Ascending aorta (tissue), 2 donors: ENCODE data around the gene PDE8B. TPM values are rescaled to one million over a fixed set of nuclear protein-coding genes. Genes with fewer than 3 reads are reported as not detected.

ENCODE experiments used
- DNase-seq, 2 donors: peaks; one replicate each; pipeline ENCODE4 v3.0.0-alpha.2; 2019; ENCODE audit warnings: low spot score in 2 of 2
- H3K27ac ChIP-seq, 2 donors: fragments of 200-600 bp; sonication (generic); one replicate each; pipeline ENCODE4 v1.5.1; 2016 to 2017; ENCODE audit warnings: mild to moderate bottlenecking in 1 of 2
- H3K27me3 ChIP-seq: fragments of 200-600 bp; sonication (generic); one replicate; pipeline ENCODE4 v1.5.1; 2017
- H3K36me3 ChIP-seq, 2 donors: fragments of 200-600 bp; sonication (generic); one replicate each; pipeline ENCODE4 v1.5.1; 2016
- H3K4me1 ChIP-seq, 2 donors: fragments of 200-600 bp; sonication (generic); one replicate each; pipeline ENCODE4 v1.5.1; 2016 to 2017; ENCODE audit warnings: mild to moderate bottlenecking in 1 of 2
- H3K4me3 ChIP-seq, 2 donors: fragments of 200-600 bp; sonication (generic); one replicate each; pipeline ENCODE4 v1.5.1; 2016 to 2017; ENCODE audit warnings: mild to moderate bottlenecking in 1 of 2
- H3K9me3 ChIP-seq, 2 donors: fragments of 200-600 bp; sonication (generic); one replicate each; pipeline ENCODE4 v1.5.1; 2016
- CTCF ChIP-seq, 3 experiments: fragments of 200-600 bp in 2 of 3; fragments of 450-650 bp in 1 of 3; sonication (generic) in 2 of 3; IDR thresholded peaks; one replicate each; pipeline ENCODE4 v1.5.1; 2016 to 2019; ENCODE audit warnings: antibody characterized with exemption in 3 of 3, mild to moderate bottlenecking in 1 of 3, moderate library complexity in 1 of 3
- intact Hi-C: fragments of 100-400 bp; cut with DNase I; formaldehyde crosslinking; loops from one replicate; pipeline ENCODE4 v1.15.1; 2023
- total RNA-seq: library from RNA; depleted of rRNA; stranded (reverse); fragments of >200 nt; gene quantifications from one replicate; pipeline ENCODE4 v1.1.0, GENCODE V29; 2016

PDE8B gene
- total RNA-seq, 1 donor from 2014 or later: 28.1 TPM

- TF ChIP-seq CTCF (IDR thresholded peaks at IDR 0.05): no peak
- H3K9me3 ChIP-seq: no peaks in the 10 kb centered on the region
- no peak overlapping the region for H3K27ac ChIP-seq
- H3K36me3 ChIP-seq: no peaks in the 10 kb centered on the region
- no peak for DNase-seq
- H3K27me3 ChIP-seq: no peaks in the 10 kb centered on the region
- H3K4me3 ChIP-seq: no peak overlapping the region
- peaks cover 2 to 14% of the 10 kb centered on the region in 2 donors for H3K4me1 ChIP-seq
- intact Hi-C loops: no loop called here
Observed at GRCh38 chr5:77353251-77353650, 142.8 kb downstream of the PDE8B start.

GRCh38 chr5:77354454-77354853 lies 144.0 kb downstream of the PDE8B start:
- TF ChIP-seq CTCF (IDR thresholded peaks at IDR 0.05): no peak
- H3K4me1 ChIP-seq: peaks cover 2 to 25% of the 10 kb centered on the region in 2 donors
- H3K27me3 ChIP-seq: no peaks in the 10 kb centered on the region
- intact Hi-C loops: no loop called here
- no peak for DNase-seq
- no peaks in the 10 kb centered on the region for H3K36me3 ChIP-seq
- peak overlapping the region; percentile 63 to 70 for H3K27ac ChIP-seq
- no peaks in the 10 kb centered on the region for H3K9me3 ChIP-seq
- no peak overlapping the region for H3K4me3 ChIP-seq

- intact Hi-C loops: loop anchor here (5.0 kb wide), 3 partner anchors 47 to 143 kb away; partner anchors contain the start of gene PDE8B
- DNase-seq: no peak
- Histone ChIP-seq H3K27me3 (no peaks in the 10 kb centered on the region), H3K4me3 (no peak overlapping the region), H3K27ac (peak overlapping the region; percentile 63 to 70), H3K9me3 (no peaks in the 10 kb centered on the region), H3K36me3 (no peaks in the 10 kb centered on the region), H3K4me1 (peaks cover 2 to 29% of the 10 kb centered on the region in 2 donors)
- no peak for TF ChIP-seq CTCF (IDR thresholded peaks at IDR 0.05)
Observed at GRCh38 chr5:77355080-77355479, 144.6 kb downstream of the PDE8B start.

GRCh38 chr5:77355751-77356150 lies 145.3 kb downstream of the PDE8B start:
- no peaks in the 10 kb centered on the region for H3K27me3 ChIP-seq
- peak overlapping the region; percentile 63 to 70 for H3K27ac ChIP-seq
- peaks cover 2 to 29% of the 10 kb centered on the region in 2 donors for H3K4me1 ChIP-seq
- no peaks in the 10 kb centered on the region for H3K36me3 ChIP-seq
- no peak overlapping the region for H3K4me3 ChIP-seq
- intact Hi-C loops: loop anchor here (5.0 kb wide), 3 partner anchors 47 to 143 kb away; partner anchors contain the start of gene PDE8B
- H3K9me3 ChIP-seq: no peaks in the 10 kb centered on the region
- no peak for DNase-seq
- TF ChIP-seq CTCF (IDR thresholded peaks at IDR 0.05): no peak

- Histone ChIP-seq H3K27ac (peak overlapping the region; percentile 63 to 70), H3K27me3 (no peaks in the 10 kb centered on the region), H3K4me1 (peaks cover 2 to 29% of the 10 kb centered on the region in 2 donors), H3K9me3 (no peaks in the 10 kb centered on the region), H3K4me3 (no peak overlapping the region), H3K36me3 (no peaks in the 10 kb centered on the region)
- intact Hi-C loops: loop anchor here (5.0 kb wide), 3 partner anchors 46 to 144 kb away; partner anchors contain the start of gene PDE8B
- no peak for TF ChIP-seq CTCF (IDR thresholded peaks at IDR 0.05)
- peak in 1 of 2 donors; percentile 68 for DNase-seq
Observed at GRCh38 chr5:77356740-77357139, 146.3 kb downstream of the PDE8B start.
